ENCODE measurements around the gene PAGR1. TPM values are rescaled to one million over a fixed set of nuclear protein-coding genes. Genes with fewer than 3 reads are reported as not detected.
"Not testable (repeated sequence)": the region's sequence is repeated elsewhere in the genome, so short reads cannot be mapped to it uniquely, and the experiment has no call there.

Gene PAGR1
- total RNA-seq, 1 experiment from 2014 or later, result 117 TPM

GRCh38 chr16:29850998-29851397 is 35.0 kb downstream of the PAGR1 start:
- no peak for DNase-seq (ENCODE audit: low read depth)
- in situ Hi-C loops (cut with HindIII; ENCODE audit: low pct_unique_long_range_greater_than_20kb, low sequenced_read_pairs), result no loop called here

GRCh38 chr16:29852654-29853053 is 36.7 kb downstream of the PAGR1 start:
- in situ Hi-C loops (cut with HindIII; ENCODE audit: low pct_unique_long_range_greater_than_20kb, low sequenced_read_pairs), result no loop called here
- no peak for DNase-seq (ENCODE audit: low read depth)

GRCh38 chr16:29854520-29855100 is 38.7 kb downstream of the PAGR1 start:
- no peak for DNase-seq (ENCODE audit: low read depth)
- in situ Hi-C loops (cut with HindIII; ENCODE audit: low pct_unique_long_range_greater_than_20kb, low sequenced_read_pairs), result no loop called here

- no peak for DNase-seq (ENCODE audit: low read depth)
- in situ Hi-C loops (cut with HindIII; ENCODE audit: low pct_unique_long_range_greater_than_20kb, low sequenced_read_pairs), result no loop called here
Measured at GRCh38 chr16:29857133-29857760, 41.3 kb downstream of the PAGR1 start.

- in situ Hi-C loops (cut with HindIII; ENCODE audit: low pct_unique_long_range_greater_than_20kb, low sequenced_read_pairs), result no loop called here
- DNase-seq (ENCODE audit: low read depth), result no peak
Measured at GRCh38 chr16:29858149-29858849, 42.3 kb downstream of the PAGR1 start.

GRCh38 chr16:29858974-29859373 is 43.0 kb downstream of the PAGR1 start:
- no peak for DNase-seq (ENCODE audit: low read depth)
- in situ Hi-C loops (cut with HindIII; ENCODE audit: low pct_unique_long_range_greater_than_20kb, low sequenced_read_pairs), result no loop called here

GRCh38 chr16:29860218-29860617 is 44.3 kb downstream of the PAGR1 start:
- no peak for DNase-seq (ENCODE audit: low read depth)
- in situ Hi-C loops (cut with HindIII; ENCODE audit: low pct_unique_long_range_greater_than_20kb, low sequenced_read_pairs), result no loop called here

- in situ Hi-C loops (cut with HindIII; ENCODE audit: low pct_unique_long_range_greater_than_20kb, low sequenced_read_pairs), result no loop called here
Measured at GRCh38 chr16:29862383-29862883, 46.5 kb downstream of the PAGR1 start.

GRCh38 chr16:29862884-29863668 is 47.1 kb downstream of the PAGR1 start, which contains the start of gene CDIPT:
TSS of gene CDIPT (minus strand) at chr16:29863226. CDS start at chr16:29862857, 369 bp downstream.
- peak; percentile 98 for DNase-seq (ENCODE audit: low read depth)
- in situ Hi-C loops (cut with HindIII; ENCODE audit: low pct_unique_long_range_greater_than_20kb, low sequenced_read_pairs), result no loop called here

More at GRCh38 chr16:29862383-29862883, 46.5 kb downstream of the PAGR1 start:
- DNase-seq (ENCODE audit: low read depth), result peak; percentile 55

- in situ Hi-C loops (cut with HindIII; ENCODE audit: low pct_unique_long_range_greater_than_20kb, low sequenced_read_pairs), result no loop called here
- no peak for DNase-seq (ENCODE audit: low read depth)
Measured at GRCh38 chr16:29863669-29863984, 47.7 kb downstream of the PAGR1 start.

GRCh38 chr16:29864205-29864604 is 48.3 kb downstream of the PAGR1 start:
- in situ Hi-C loops (cut with HindIII; ENCODE audit: low pct_unique_long_range_greater_than_20kb, low sequenced_read_pairs), result no loop called here
- no peak for DNase-seq (ENCODE audit: low read depth)

- no peak for DNase-seq (ENCODE audit: low read depth)
- in situ Hi-C loops (cut with HindIII; ENCODE audit: low pct_unique_long_range_greater_than_20kb, low sequenced_read_pairs), result no loop called here
Measured at GRCh38 chr16:29868396-29869009, 52.6 kb downstream of the PAGR1 start.

- in situ Hi-C loops (cut with HindIII; ENCODE audit: low pct_unique_long_range_greater_than_20kb, low sequenced_read_pairs); DNase-seq (ENCODE audit: low read depth): not testable (repeated sequence)
Measured at GRCh38 chr16:29869067-29869466, 53.1 kb downstream of the PAGR1 start.

Other genes starting within 250 kb of the PAGR1 start
- not detected in 2 replicates for gene SPN, start 152.9 kb upstream of the PAGR1 start, total RNA-seq (2014; rRNA removed; shearing (Covaris generic); ENCODE audit: low replicate concordance)
- 57.5 and 101 TPM in 2 replicates for gene QPRT, start 137.0 kb upstream of the PAGR1 start, total RNA-seq (2014; rRNA removed; shearing (Covaris generic); ENCODE audit: low replicate concordance)
- gene C16orf54, start 70.2 kb upstream of the PAGR1 start, total RNA-seq (2014; rRNA removed; shearing (Covaris generic); ENCODE audit: low replicate concordance), result not detected in 2 replicates
- gene ZG16, start 37.9 kb upstream of the PAGR1 start, total RNA-seq (2014; rRNA removed; shearing (Covaris generic); ENCODE audit: low replicate concordance), result not detected in 2 replicates
- 168 and 188 TPM in 2 replicates for gene KIF22, start 25.4 kb upstream of the PAGR1 start, total RNA-seq (2014; rRNA removed; shearing (Covaris generic); ENCODE audit: low replicate concordance)
- gene MAZ, start 9.6 kb upstream of the PAGR1 start, total RNA-seq (2014; rRNA removed; shearing (Covaris generic); ENCODE audit: low replicate concordance), result 339 and 403 TPM in 2 replicates
- not detected in 2 replicates for gene PRRT2, start 4.0 kb upstream of the PAGR1 start, total RNA-seq (2014; rRNA removed; shearing (Covaris generic); ENCODE audit: low replicate concordance)
- 282 and 291 TPM in 2 replicates for gene MVP, start 4.3 kb downstream of the PAGR1 start, total RNA-seq (2014; rRNA removed; shearing (Covaris generic); ENCODE audit: low replicate concordance)
- gene CDIPT, start 47.1 kb downstream of the PAGR1 start, total RNA-seq (2014; rRNA removed; shearing (Covaris generic); ENCODE audit: low replicate concordance), result 92.6 and 130 TPM in 2 replicates
- gene SEZ6L2, start 83.4 kb downstream of the PAGR1 start, total RNA-seq (2014; rRNA removed; shearing (Covaris generic); ENCODE audit: low replicate concordance), result 50.1 and 68.9 TPM in 2 replicates
- gene ASPHD1, start 84.3 kb downstream of the PAGR1 start, total RNA-seq (2014; rRNA removed; shearing (Covaris generic); ENCODE audit: low replicate concordance), result 53.6 and 71.5 TPM in 2 replicates
- gene KCTD13, start 110.1 kb downstream of the PAGR1 start, total RNA-seq (2014; rRNA removed; shearing (Covaris generic); ENCODE audit: low replicate concordance), result 9.8 and 29.1 TPM in 2 replicates
- 129 and 252 TPM in 2 replicates for gene TMEM219, start 145.9 kb downstream of the PAGR1 start, total RNA-seq (2014; rRNA removed; shearing (Covaris generic); ENCODE audit: low replicate concordance)
- 57.0 and 75.8 TPM in 2 replicates for gene TAOK2, start 157.7 kb downstream of the PAGR1 start, total RNA-seq (2014; rRNA removed; shearing (Covaris generic); ENCODE audit: low replicate concordance)
- 8.2 and 21.6 TPM in 2 replicates for gene HIRIP3, start 179.5 kb downstream of the PAGR1 start, total RNA-seq (2014; rRNA removed; shearing (Covaris generic); ENCODE audit: low replicate concordance)
- 131 and 229 TPM in 2 replicates for gene INO80E, start 180.1 kb downstream of the PAGR1 start, total RNA-seq (2014; rRNA removed; shearing (Covaris generic); ENCODE audit: low replicate concordance)
- 1.2 and 1.7 TPM in 2 replicates for gene DOC2A, start 194.9 kb downstream of the PAGR1 start, total RNA-seq (2014; rRNA removed; shearing (Covaris generic); ENCODE audit: low replicate concordance)
- gene C16orf92, start 207.0 kb downstream of the PAGR1 start, total RNA-seq (2014; rRNA removed; shearing (Covaris generic); ENCODE audit: low replicate concordance), result not detected in 2 replicates
- gene TLCD3B, start 215.1 kb downstream of the PAGR1 start, total RNA-seq (2014; rRNA removed; shearing (Covaris generic); ENCODE audit: low replicate concordance), result 1.4 and 3.4 TPM in 2 replicates
- 1,849 and 1,917 TPM in 2 replicates for gene ALDOA, start 249.6 kb downstream of the PAGR1 start, total RNA-seq (2014; rRNA removed; shearing (Covaris generic); ENCODE audit: low replicate concordance)